ENCODE measurements around the gene AGO1.

The AGO1 gene

GRCh38 chr1:35882945-35883634, at the start of gene AGO1:
Gene AGO1, plus strand, starts transcription at chr1:35883209. Its CDS starts 213 bp downstream, at chr1:35883422.
- DNase-seq (ENCODE audit: low read depth in 2 of 2): peak; percentile 95 to 96

GRCh38 chr1:35833395-35833794, 49.6 kb upstream of the AGO1 start:
- DNase-seq (ENCODE audit: low read depth in 2 of 2): no peak

- no peak for DNase-seq (ENCODE audit: low read depth in 2 of 2)
Measured at GRCh38 chr1:35834218-35834617, 48.8 kb upstream of the AGO1 start.

- DNase-seq (ENCODE audit: low read depth in 2 of 2): no peak
Measured at GRCh38 chr1:35835398-35835797, 47.6 kb upstream of the AGO1 start.

- no peak for DNase-seq (ENCODE audit: low read depth in 2 of 2)
Measured at GRCh38 chr1:35836734-35837133, 46.3 kb upstream of the AGO1 start.

GRCh38 chr1:35838693-35839245, 44.2 kb upstream of the AGO1 start:
- no peak for DNase-seq (ENCODE audit: low read depth in 2 of 2)

- no peak for DNase-seq (ENCODE audit: low read depth in 2 of 2)
Measured at GRCh38 chr1:35844826-35845225, 38.2 kb upstream of the AGO1 start.

- DNase-seq (ENCODE audit: low read depth in 2 of 2): no peak
Measured at GRCh38 chr1:35845766-35846165, 37.2 kb upstream of the AGO1 start.

- DNase-seq (ENCODE audit: low read depth in 2 of 2): no peak
Measured at GRCh38 chr1:35847935-35848565, 35.0 kb upstream of the AGO1 start.

GRCh38 chr1:35850051-35850450, 33.0 kb upstream of the AGO1 start:
- DNase-seq (ENCODE audit: low read depth in 2 of 2): no peak

- no peak for DNase-seq (ENCODE audit: low read depth in 2 of 2)
Measured at GRCh38 chr1:35850716-35851115, 32.3 kb upstream of the AGO1 start.

GRCh38 chr1:35851132-35851869, 31.7 kb upstream of the AGO1 start:
- no peak for DNase-seq (ENCODE audit: low read depth in 2 of 2)

- no peak for DNase-seq (ENCODE audit: low read depth in 2 of 2)
Measured at GRCh38 chr1:35852241-35852640, 30.8 kb upstream of the AGO1 start.

GRCh38 chr1:35854989-35855700, 27.9 kb upstream of the AGO1 start:
- no peak for DNase-seq (ENCODE audit: low read depth in 2 of 2)

GRCh38 chr1:35856964-35857363, 26.0 kb upstream of the AGO1 start:
- DNase-seq (ENCODE audit: low read depth in 2 of 2): no peak

GRCh38 chr1:35857830-35858229, 25.2 kb upstream of the AGO1 start:
- no peak for DNase-seq (ENCODE audit: low read depth in 2 of 2)

- DNase-seq (ENCODE audit: low read depth in 2 of 2): no peak
Measured at GRCh38 chr1:35860696-35861095, 22.3 kb upstream of the AGO1 start.

- no peak for DNase-seq (ENCODE audit: low read depth in 2 of 2)
Measured at GRCh38 chr1:35863136-35863535, 19.9 kb upstream of the AGO1 start.

GRCh38 chr1:35863881-35864625, 19.0 kb upstream of the AGO1 start:
- no peak for DNase-seq (ENCODE audit: low read depth in 2 of 2)

- DNase-seq (ENCODE audit: low read depth in 2 of 2): no peak
Measured at GRCh38 chr1:35864813-35865212, 18.2 kb upstream of the AGO1 start.

- DNase-seq (ENCODE audit: low read depth in 2 of 2): no peak
Measured at GRCh38 chr1:35866991-35867390, 16.0 kb upstream of the AGO1 start.

Measured in stimulated activated CD4-positive, alpha-beta T cell treated with anti-CD3 and anti-CD28 coated beads, Interleukin-1b, Interleukin-23, amount 100 ng/mL, for 4 hours (primary cell).